Panc1 (cell line): ENCODE data around the gene TMEM266. TPM values are rescaled to one million over a fixed set of nuclear protein-coding genes. Genes with fewer than 3 reads are reported as not detected.

Experiments
- ATAC-seq: fragments of 200-7000 bp; cut with Tn5 transposase; 2 replicates; pipeline ENCODE4 v1.9.1; 2020; ENCODE audit warnings: mild to moderate bottlenecking, moderate library complexity
- BruUV-seq: library from RNA; stranded (reverse); fragments of 400-500 nt; replicated peaks from 2 replicates; lab custom pipeline; 2021; lab: Mats Ljungman, UMichigan
- CTCF ChIA-PET: fragments of 300-600 bp; sonication (Branson Sonifier 250); formaldehyde crosslinking; loops from one replicate; lab custom pipeline; 2022; ENCODE audit warnings: antibody characterized with exemption; lab: Charles Lee
- POLR2A ChIA-PET: fragments of 300-600 bp; sonication (Branson Sonifier 250); formaldehyde crosslinking; loops from one replicate; lab custom pipeline; 2022; ENCODE audit warnings: antibody characterized with exemption; lab: Charles Lee
- DNase-seq: peaks from one replicate; pipeline ENCODE4 v3.0.0-alpha.2; 2010; ENCODE audit warnings: low read depth, low spot score
- H3K27ac ChIP-seq: 2 replicates; pipeline ENCODE4 v1.5.1; 2011; ENCODE audit warnings: mild to moderate bottlenecking, low read length, inconsistent platforms
- H3K27me3 ChIP-seq: fragments of 200-500 bp; sonication (Bioruptor generic); 2 replicates; pipeline ENCODE4 v1.6.0; 2014; ENCODE audit warnings: low read length, inconsistent platforms; ENCODE audit not compliant: control insufficient read depth, insufficient read depth
- H3K36me3 ChIP-seq: fragments of 200-500 bp; sonication (Bioruptor generic); 2 replicates; pipeline ENCODE4 v1.5.1; 2014; ENCODE audit warnings: inconsistent platforms, mild to moderate bottlenecking, low read length, moderate library complexity; ENCODE audit not compliant: control insufficient read depth, insufficient read depth
- H3K4me1 ChIP-seq: 2 replicates; pipeline ENCODE4 v1.5.1; 2011; ENCODE audit warnings: inconsistent platforms, mild to moderate bottlenecking, low read length, moderate library complexity; ENCODE audit not compliant: control insufficient read depth, insufficient read depth
- H3K4me3 ChIP-seq, 2 experiments: 2 replicates each; pipeline ENCODE4 v1.5.1; 2011 to 2012; ENCODE audit warnings: low read depth in 2 of 2, low read length in 2 of 2, mild to moderate bottlenecking in 2 of 2, inconsistent platforms in 1 of 2, moderate library complexity in 1 of 2
- H3K9me3 ChIP-seq: fragments of 200-500 bp; sonication (Bioruptor generic); 2 replicates; pipeline ENCODE4 v1.5.1; 2014; ENCODE audit warnings: low read depth, mild to moderate bottlenecking, inconsistent platforms, low read length, moderate library complexity; ENCODE audit not compliant: control insufficient read depth, insufficient read depth
- CTCF ChIP-seq: fragments of 450-650 bp; IDR thresholded peaks from 2 replicates; pipeline ENCODE4 v1.5.1; 2017; ENCODE audit warnings: mild to moderate bottlenecking
- POLR2AphosphoS5 ChIP-seq: IDR thresholded peaks from 2 replicates; pipeline ENCODE4 v1.6.1; 2012; ENCODE audit warnings: mild to moderate bottlenecking, low read depth, low read length, moderate library complexity
- REST ChIP-seq, 2 experiments: IDR thresholded peaks; 2 replicates each; pipeline ENCODE4 v1.6.1; 2011 to 2012; ENCODE audit warnings: low read depth in 2 of 2, control low read depth in 1 of 2, low read length in 1 of 2, mild to moderate bottlenecking in 1 of 2, moderate library complexity in 1 of 2; ENCODE audit not compliant: insufficient read depth in 1 of 2
- SIN3A ChIP-seq: IDR thresholded peaks from 2 replicates; pipeline ENCODE4 v1.6.1; 2012; ENCODE audit warnings: low read depth, mild to moderate bottlenecking, low read length, moderate library complexity, borderline replicate concordance; ENCODE audit not compliant: insufficient read depth
- TCF7L2 ChIP-seq: IDR thresholded peaks from 2 replicates; pipeline ENCODE4 v1.6.1; 2011; ENCODE audit warnings: mild to moderate bottlenecking, low read depth, low read length, inconsistent platforms
- in situ Hi-C: cut with HindIII; loops from 2 replicates; pipeline ENCODE4 v1.10.0; 2016; ENCODE audit warnings: low sequenced_read_pairs, low pct_unique_long_range_greater_than_20kb
- intact Hi-C: fragments of 100-400 bp; cut with micrococcal nuclease; formaldehyde crosslinking; loops from one replicate; pipeline ENCODE4 v1.10.0; 2022; ENCODE audit not compliant: unreplicated experiment
- total RNA-seq: library from RNA; stranded (reverse); gene quantifications from one replicate; pipeline ENCODE4 v1.2.1, GENCODE V29; 2021; ENCODE audit not compliant: unreplicated experiment

The TMEM266 gene
- total RNA-seq, 1 experiment from 2014 or later = 0.21 TPM

- TF ChIP-seq POLR2AphosphoS5 = no peak
- Histone ChIP-seq H3K4me3 (no peak overlapping the region), H3K36me3 (no peaks in the 10 kb centered on the region), H3K4me1 (peaks cover 15% of the 10 kb centered on the region), H3K9me3 (no peaks in the 10 kb centered on the region), H3K27me3 (no peaks in the 10 kb centered on the region), H3K27ac (no peak overlapping the region)
- CTCF ChIA-PET = no interaction called here
- no TSS peak for BruUV-seq
- intact Hi-C loops = no loop called here
- ATAC-seq = no peak
- POLR2A ChIA-PET = no interaction called here
- in situ Hi-C loops = no loop called here
- no peak for DNase-seq
Observed at GRCh38 chr15:76187163-76187562, 127.4 kb downstream of the TMEM266 start.

GRCh38 chr15:76189106-76189505 is 129.3 kb downstream of the TMEM266 start:
- CTCF ChIA-PET = no interaction called here
- no peak overlapping the region for H3K27ac ChIP-seq
- no TSS peak for BruUV-seq
- DNase-seq (no peak), ATAC-seq (no peak)
- no peak for TF ChIP-seq REST (IDR thresholded peaks at IDR 0.05; ENCODE audit: insufficient read depth in 1 of 2, low read depth in 2 of 2, low read length in 1 of 2)
- no peak for TF ChIP-seq CTCF
- TF ChIP-seq POLR2AphosphoS5 = no peak
- no peak for TF ChIP-seq SIN3A
- no peak for TF ChIP-seq TCF7L2
- POLR2A ChIA-PET = no interaction called here
- H3K4me3 ChIP-seq = no peak overlapping the region
- H3K27me3 ChIP-seq = no peaks in the 10 kb centered on the region
- in situ Hi-C loops = no loop called here
- no peaks in the 10 kb centered on the region for H3K36me3 ChIP-seq
- H3K4me1 ChIP-seq = peaks cover 15% of the 10 kb centered on the region
- intact Hi-C loops = no loop called here
- H3K9me3 ChIP-seq = no peaks in the 10 kb centered on the region

- in situ Hi-C loops = no loop called here
- TF ChIP-seq POLR2AphosphoS5 (no peak), TCF7L2 (no peak), REST (IDR thresholded peaks at IDR 0.05; ENCODE audit: insufficient read depth in 1 of 2, low read depth in 2 of 2, low read length in 1 of 2) (no peak), CTCF (no peak), SIN3A (no peak)
- Histone ChIP-seq H3K36me3 (no peaks in the 10 kb centered on the region), H3K9me3 (no peaks in the 10 kb centered on the region), H3K27me3 (no peaks in the 10 kb centered on the region), H3K4me1 (peaks cover 15% of the 10 kb centered on the region), H3K27ac (no peak overlapping the region), H3K4me3 (peak overlapping the region in 1 of 2 experiments; percentile 24; a peak in 2 of 4 replicates)
- ATAC-seq = no peak
- intact Hi-C loops = loop anchor here (2.0 kb wide), 1 partner anchor 141 kb away; no protein-coding TSS in a partner anchor
- DNase-seq = no peak
- POLR2A ChIA-PET = no interaction called here
- CTCF ChIA-PET = interaction anchor here (1.0 kb wide), 1 partner anchor 144 kb away, joined by 3 read pairs; no protein-coding TSS in a partner anchor
- no TSS peak for BruUV-seq
Observed at GRCh38 chr15:76190070-76190564, 130.3 kb downstream of the TMEM266 start.
